SK-N-SH (cell line): ENCODE measurements around the gene UBE2Q1.

Experiments used
- CTCF ChIP-seq: fragments of 200-600 bp; sonication (generic); IDR thresholded peaks from 2 replicates; pipeline ENCODE4 v1.6.1; 2017; ENCODE audit warnings: antibody characterized with exemption, mild to moderate bottlenecking, moderate library complexity
- ELF1 ChIP-seq: IDR thresholded peaks from 2 replicates; pipeline ENCODE4 v1.4.0; 2012
- EZH2phosphoT487 ChIP-seq: fragments of 200-600 bp; sonication (generic); IDR thresholded peaks from 2 replicates; pipeline ENCODE4 v1.6.1; 2017; ENCODE audit warnings: low read depth, mixed run types, mild to moderate bottlenecking, antibody characterized with exemption, moderate library complexity, borderline replicate concordance
- JUND ChIP-seq: IDR thresholded peaks from 2 replicates; pipeline ENCODE4 v1.4.0; 2012
- MAX ChIP-seq: IDR thresholded peaks from 2 replicates; pipeline ENCODE4 v1.4.0; 2012; ENCODE audit warnings: low read depth
- MXI1 ChIP-seq: IDR thresholded peaks from 2 replicates; pipeline ENCODE4 v1.6.1; 2012; ENCODE audit warnings: mild to moderate bottlenecking, low read depth, low read length, improper control_type of control experiment
- NRF1 ChIP-seq: IDR thresholded peaks from 2 replicates; pipeline ENCODE4 v1.6.1; 2012; ENCODE audit warnings: low read depth, mild to moderate bottlenecking, low read length
- POLR2AphosphoS5 ChIP-seq: IDR thresholded peaks from 2 replicates; pipeline ENCODE4 v1.6.1; 2012; ENCODE audit warnings: low read depth, low read length
- RCOR1 ChIP-seq: fragments of 150-350 bp; IDR thresholded peaks from 2 replicates; pipeline ENCODE4 v1.6.1; 2017; ENCODE audit warnings: antibody characterized with exemption, low read length
- REST ChIP-seq: IDR thresholded peaks from 2 replicates; pipeline ENCODE4 v1.6.1; 2012; ENCODE audit warnings: mild to moderate bottlenecking, low read depth, low read length, moderate library complexity
- RFX5 ChIP-seq: IDR thresholded peaks from 2 replicates; pipeline ENCODE4 v1.6.1; 2012; ENCODE audit warnings: mild to moderate bottlenecking, improper control_type of control experiment, low read length
- TEAD4 ChIP-seq: IDR thresholded peaks from 2 replicates; pipeline ENCODE4 v1.4.0; 2012; ENCODE audit warnings: mild to moderate bottlenecking, borderline replicate concordance; ENCODE audit not compliant: insufficient read depth
- USF2 ChIP-seq: fragments of 150-350 bp; IDR thresholded peaks from 2 replicates; pipeline ENCODE4 v1.6.1; 2017; ENCODE audit warnings: antibody characterized with exemption, low read length, low read depth, borderline replicate concordance

GRCh38 chr1:154551474-154551873, 7.0 kb downstream of the UBE2Q1 start:
- TF ChIP-seq CTCF = no peak
- no peak for TF ChIP-seq NRF1
- no peak for TF ChIP-seq TEAD4
- no peak for TF ChIP-seq REST
- no peak for TF ChIP-seq ELF1
- TF ChIP-seq EZH2phosphoT487 = no peak
- TF ChIP-seq RCOR1 = no peak
- TF ChIP-seq MAX = no peak
- TF ChIP-seq USF2 = no peak
- TF ChIP-seq JUND = no peak
- TF ChIP-seq POLR2AphosphoS5 = no peak
- no peak for TF ChIP-seq MXI1
- no peak for TF ChIP-seq RFX5
